ENCODE data around the gene COL11A1.

- no peak for TF ChIP-seq POLR2A (IDR thresholded peaks at IDR 0.05)
- TF ChIP-seq CTCF (IDR thresholded peaks at IDR 0.05), result no peak
Measured at GRCh38 chr1:102897557-102897956, 210.8 kb downstream of the COL11A1 start.

All from adrenal gland (tissue), 5 donors.